Gastrocnemius medialis (tissue), 4 donors: ENCODE measurements around the gene LRRC37A3. TPM values are rescaled to one million over a fixed set of nuclear protein-coding genes. Genes with fewer than 3 reads are reported as not detected.
"Not testable (repeated sequence)": the region's sequence is repeated elsewhere in the genome, so short reads cannot be mapped to it uniquely, and the experiment has no call there.

Source experiments
- ATAC-seq, 2 donors: fragments of 150-250 bp; one replicate each; pipeline ENCODE4 v1.9.1; 2016
- DNase-seq, 2 donors: peaks; one replicate each; pipeline ENCODE4 v3.0.0-alpha.2; 2019
- H3K27ac ChIP-seq, 4 donors: fragments of 200-600 bp; sonication (generic); 1 replicate in 1 of 4; 2 replicates in 3 of 4; pipeline ENCODE4 v1.5.1; 2016 to 2018; ENCODE audit warnings: mild to moderate bottlenecking in 2 of 4, moderate library complexity in 1 of 4
- H3K27me3 ChIP-seq, 3 donors: fragments of 200-600 bp; sonication (generic) in 2 of 3; 1 replicate in 1 of 3; 2 replicates in 2 of 3; pipeline versions ENCODE4 v1.5.1 to v1.6.0; 2016 to 2019; ENCODE audit warnings: mild to moderate bottlenecking in 1 of 3, moderate library complexity in 1 of 3
- H3K36me3 ChIP-seq, 2 donors: fragments of 200-600 bp; sonication (generic) in 1 of 2; one replicate each; pipeline ENCODE4 v1.5.1; 2017 to 2018
- H3K4me1 ChIP-seq, 2 donors: fragments of 200-600 bp; sonication (generic) in 1 of 2; one replicate each; pipeline ENCODE4 v1.5.1; 2016 to 2017; ENCODE audit warnings: mild to moderate bottlenecking in 2 of 2
- H3K4me3 ChIP-seq, 4 donors: fragments of 200-600 bp; sonication (generic) in 3 of 4; 1 replicate in 1 of 4; 2 replicates in 3 of 4; pipeline ENCODE4 v1.5.1; 2016 to 2019; ENCODE audit warnings: mild to moderate bottlenecking in 2 of 4
- H3K9me3 ChIP-seq, 3 donors: fragments of 200-600 bp; sonication (generic) in 2 of 3; 1 replicate in 1 of 3; 2 replicates in 2 of 3; pipeline ENCODE4 v1.5.1; 2016 to 2019
- CTCF ChIP-seq, 5 experiments: fragments of 450-650 bp in 3 of 5; fragments of 200-600 bp in 2 of 5; sonication (generic) in 2 of 5; IDR thresholded peaks in 4 of 5; conservative IDR thresholded peaks in 1 of 5; 1 replicate in 4 of 5; 2 replicates in 1 of 5; pipeline ENCODE4 v1.5.1; 2016 to 2019; ENCODE audit warnings: antibody characterized with exemption in 5 of 5, mild to moderate bottlenecking in 3 of 5, moderate library complexity in 3 of 5
- in situ Hi-C, 4 donors: fragments of 200-750 bp; cut with MboI; loops; one replicate each; pipeline versions ENCODE4 v1.15.0 to v1.8.0; 2017; ENCODE audit warnings: low sequenced_read_pairs in 4 of 4
- intact Hi-C: fragments of 100-400 bp; cut with DNase I; formaldehyde crosslinking; loops from one replicate; pipeline ENCODE4 v1.15.1; 2023; ENCODE audit warnings: low total_unique reads
- total RNA-seq, 4 donors: library from RNA; depleted of rRNA; stranded (reverse); fragments of >200 nt; gene quantifications; one replicate each; pipeline versions ENCODE4 v1.1.0 to v1.2.3, GENCODE V29; 2016

LRRC37A3 gene
- total RNA-seq, 4 donors from 2014 or later, result 0.95 to 2.1 (median 1.8) TPM

DNA sequence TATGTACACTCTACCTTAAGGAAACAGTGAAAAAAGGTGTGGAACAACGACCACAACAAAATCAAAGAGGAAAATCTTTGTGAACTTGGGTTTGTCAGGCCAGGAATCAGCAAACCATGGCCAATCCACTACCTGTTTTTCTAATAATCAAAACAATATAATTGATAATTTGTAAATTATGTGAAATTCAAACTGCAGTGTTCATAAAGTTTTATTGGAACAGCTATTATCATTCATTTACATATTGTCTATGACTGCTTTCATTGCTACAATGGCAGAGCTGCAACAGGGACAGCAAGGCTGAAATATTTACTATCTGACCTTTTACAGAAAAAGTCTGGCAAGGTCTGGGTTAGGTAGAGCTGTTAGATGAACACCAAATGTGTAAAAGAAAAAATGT is 4.0 kb downstream of the LRRC37A3 start:
- H3K4me3 ChIP-seq, intact Hi-C loops, H3K27me3 ChIP-seq, H3K9me3 ChIP-seq, H3K27ac ChIP-seq, ATAC-seq, in situ Hi-C loops, H3K4me1 ChIP-seq, H3K36me3 ChIP-seq, DNase-seq: not testable (repeated sequence)

DNA sequence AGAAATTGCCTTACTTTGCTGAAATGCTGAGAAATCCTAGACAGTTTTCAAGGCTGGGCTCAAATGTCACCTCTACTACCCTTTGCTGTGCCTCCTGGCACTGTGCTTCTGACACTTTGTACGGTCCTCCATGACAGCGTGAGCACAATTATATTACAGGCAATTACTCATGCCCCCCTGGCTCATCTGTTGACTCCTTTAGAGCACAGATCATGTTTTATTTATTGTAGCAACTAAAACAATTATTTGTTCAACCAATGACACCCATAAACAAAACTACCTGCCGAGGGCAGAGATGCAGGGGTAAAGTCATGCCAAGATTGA is 9.1 kb downstream of the LRRC37A3 start:
- in situ Hi-C loops, result not testable (repeated sequence)
- peak; percentile 60 to 85 for ATAC-seq

DNA sequence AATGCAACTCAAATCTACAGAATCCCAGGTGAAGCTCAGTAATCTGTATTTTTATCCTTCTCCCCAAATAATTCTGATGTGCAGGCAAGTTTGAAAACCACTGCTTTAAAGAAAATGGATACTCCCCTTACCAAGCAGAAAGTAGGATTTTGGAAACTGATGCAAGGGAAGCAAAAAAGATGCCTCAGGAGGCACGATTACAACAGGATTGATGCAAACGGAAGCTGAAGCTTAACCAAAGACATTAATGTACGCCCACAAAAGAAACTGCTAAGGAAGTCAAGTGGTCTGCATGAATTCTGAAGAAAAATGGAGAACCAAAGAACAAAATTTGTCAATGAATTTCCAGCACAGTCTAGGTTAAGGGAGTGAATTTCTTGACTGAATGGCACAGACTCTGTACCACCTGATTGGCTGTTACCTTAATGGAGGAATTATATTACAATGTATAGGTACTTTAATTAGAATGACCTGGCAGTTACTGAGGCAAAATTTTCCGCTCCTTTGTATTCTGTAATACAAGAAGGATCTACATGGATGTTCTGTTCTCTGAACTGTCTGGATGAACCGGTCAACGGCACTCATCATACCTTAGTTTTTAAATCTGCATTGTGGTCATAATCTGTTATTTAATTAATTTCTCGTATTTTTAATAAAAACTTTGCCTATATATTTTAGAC is 9.6 kb downstream of the LRRC37A3 start:
- intact Hi-C loops, result not testable (repeated sequence)

More for the DNA sequence above, 9.1 kb downstream of the LRRC37A3 start:
- peak overlapping the region; percentile 10 to 52 (median 42) for H3K27ac ChIP-seq
- DNase-seq, H3K36me3 ChIP-seq, H3K27me3 ChIP-seq, intact Hi-C loops, H3K4me3 ChIP-seq, H3K9me3 ChIP-seq, H3K4me1 ChIP-seq: not testable (repeated sequence)

DNA sequence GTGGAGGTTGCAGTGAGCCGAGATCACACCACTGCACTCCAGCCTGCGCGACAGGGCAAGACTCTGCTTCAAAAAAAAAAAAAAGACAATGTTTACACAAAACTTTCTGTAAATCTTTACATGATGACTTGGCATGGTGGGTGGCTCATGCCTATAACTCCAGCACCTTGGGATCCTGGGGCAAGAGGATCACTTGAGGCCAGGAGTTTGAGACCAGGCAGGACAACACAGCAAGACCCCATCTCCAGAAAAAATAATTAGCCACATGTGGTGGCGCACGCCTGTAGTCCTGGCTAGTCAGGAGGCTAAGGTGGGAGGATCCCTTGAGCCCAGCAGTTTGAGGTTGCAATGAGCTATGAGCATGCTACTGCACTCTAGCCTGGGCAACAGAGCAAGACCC is 15.2 kb downstream of the LRRC37A3 start:
- H3K27me3 ChIP-seq, intact Hi-C loops, H3K4me1 ChIP-seq, H3K27ac ChIP-seq, DNase-seq, ATAC-seq, H3K36me3 ChIP-seq, H3K9me3 ChIP-seq, in situ Hi-C loops, H3K4me3 ChIP-seq: not testable (repeated sequence)

More for the DNA sequence above, 9.6 kb downstream of the LRRC37A3 start:
- in situ Hi-C loops, H3K36me3 ChIP-seq, H3K9me3 ChIP-seq, DNase-seq, H3K4me3 ChIP-seq, H3K27me3 ChIP-seq, H3K4me1 ChIP-seq: not testable (repeated sequence)
- peak; percentile 80 to 90 for ATAC-seq
- H3K27ac ChIP-seq, result peak overlapping the region; percentile 10 to 52 (median 42)

DNA sequence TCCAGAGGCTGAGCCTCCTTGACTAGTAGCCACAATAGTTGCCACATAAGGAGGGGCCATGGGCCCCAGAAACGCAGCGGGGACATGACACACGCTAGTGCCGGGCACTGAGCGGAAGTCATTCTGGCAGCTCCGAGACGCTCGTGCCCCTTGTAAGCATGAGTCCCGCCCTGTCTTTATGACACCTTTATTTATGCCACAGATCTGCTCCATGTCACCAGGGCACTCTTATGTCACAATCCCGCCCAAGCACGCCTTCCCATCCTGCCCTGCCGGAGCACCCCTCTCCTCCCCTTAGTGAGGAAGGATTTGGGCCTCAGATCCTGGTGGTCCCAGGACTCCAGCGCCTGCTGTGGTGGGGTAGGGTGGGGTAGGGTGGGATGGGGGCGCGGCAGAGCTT is 22.1 kb downstream of the LRRC37A3 start:
- H3K27me3 ChIP-seq, H3K27ac ChIP-seq, H3K4me3 ChIP-seq, H3K9me3 ChIP-seq, intact Hi-C loops, DNase-seq, ATAC-seq, H3K4me1 ChIP-seq, in situ Hi-C loops, H3K36me3 ChIP-seq: not testable (repeated sequence)

- H3K9me3 ChIP-seq, H3K4me3 ChIP-seq, intact Hi-C loops, ATAC-seq, H3K36me3 ChIP-seq, DNase-seq, H3K27ac ChIP-seq, H3K4me1 ChIP-seq, in situ Hi-C loops, H3K27me3 ChIP-seq: not testable (repeated sequence)
Observed at GRCh38 chr17:64874210-64874609, 45.1 kb downstream of the LRRC37A3 start.

- H3K36me3 ChIP-seq, ATAC-seq, intact Hi-C loops, H3K9me3 ChIP-seq, H3K4me3 ChIP-seq, H3K27ac ChIP-seq, H3K27me3 ChIP-seq, in situ Hi-C loops, H3K4me1 ChIP-seq: not testable (repeated sequence)
- peak; percentile 19 to 61 (median 54) for TF ChIP-seq CTCF (IDR thresholded peaks at IDR 0.05 in 4 of 5, conservative IDR thresholded peaks at IDR 0.05 in 1 of 5)
- peak in 1 of 2 donors; percentile 32 for DNase-seq
Observed at GRCh38 chr17:64847504-64848466, 71.5 kb downstream of the LRRC37A3 start.

DNA sequence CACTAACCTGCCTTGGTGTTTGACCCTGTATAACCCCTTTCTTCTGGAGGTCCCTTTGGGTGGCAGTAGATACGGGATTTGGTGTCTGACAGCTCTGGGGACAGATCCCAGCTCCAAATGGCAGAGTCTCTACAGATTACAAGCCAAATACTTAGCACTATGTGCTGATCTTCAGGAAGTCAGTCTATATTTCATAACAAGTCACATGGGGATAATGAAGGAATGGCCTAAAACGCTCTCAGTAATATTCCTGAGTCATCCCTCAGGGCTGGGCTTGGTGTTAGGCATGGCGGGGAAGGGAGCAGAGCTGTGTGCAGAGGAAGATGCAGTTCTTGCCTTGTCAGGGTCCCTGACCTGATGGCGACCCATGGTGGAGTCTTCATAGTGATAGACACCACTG is 72.4 kb downstream of the LRRC37A3 start:
- H3K27ac ChIP-seq, H3K9me3 ChIP-seq, H3K27me3 ChIP-seq, DNase-seq, H3K4me3 ChIP-seq, H3K36me3 ChIP-seq, H3K4me1 ChIP-seq, in situ Hi-C loops, intact Hi-C loops: not testable (repeated sequence)
- peak; percentile 89 to 98 for ATAC-seq

DNA sequence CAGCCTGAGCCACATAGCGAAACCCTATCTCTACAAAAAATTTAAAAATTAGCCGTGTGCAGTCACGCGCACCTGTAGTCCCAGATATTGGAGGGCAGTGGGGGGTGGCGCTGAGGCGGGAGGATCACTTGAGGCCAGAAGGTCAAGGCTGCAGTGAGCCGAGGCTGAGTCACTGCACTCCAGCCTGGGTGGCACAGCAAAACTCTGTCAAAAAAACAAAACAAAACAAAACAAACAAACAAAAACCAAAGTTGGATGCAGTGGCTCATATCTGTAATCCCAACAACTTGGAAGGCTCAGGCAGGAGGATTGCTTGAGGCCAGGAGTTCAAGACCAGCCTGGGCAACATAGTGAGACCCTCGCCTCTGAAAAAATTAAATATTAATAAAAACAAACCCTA is 75.4 kb downstream of the LRRC37A3 start:
- not testable (repeated sequence) for H3K4me1 ChIP-seq, H3K27ac ChIP-seq

GRCh38 chr17:64842900-64843299 is 76.4 kb downstream of the LRRC37A3 start:
- H3K4me3 ChIP-seq, ATAC-seq, in situ Hi-C loops, H3K27ac ChIP-seq, H3K36me3 ChIP-seq, H3K27me3 ChIP-seq, H3K9me3 ChIP-seq, H3K4me1 ChIP-seq, DNase-seq, intact Hi-C loops: not testable (repeated sequence)

More for the DNA sequence above, 75.4 kb downstream of the LRRC37A3 start:
- H3K4me3 ChIP-seq, DNase-seq, H3K27me3 ChIP-seq, intact Hi-C loops, H3K36me3 ChIP-seq, H3K9me3 ChIP-seq, ATAC-seq, in situ Hi-C loops: not testable (repeated sequence)

GRCh38 chr17:64840960-64841359 is 78.3 kb downstream of the LRRC37A3 start:
- H3K27me3 ChIP-seq, H3K4me1 ChIP-seq, intact Hi-C loops, H3K9me3 ChIP-seq, in situ Hi-C loops, H3K4me3 ChIP-seq, DNase-seq, H3K36me3 ChIP-seq, H3K27ac ChIP-seq, ATAC-seq: not testable (repeated sequence)
